Caco-2 (cell line): ENCODE measurements around the gene ADAMTSL1. TPM values are rescaled to one million over a fixed set of nuclear protein-coding genes. Genes with fewer than 3 reads are reported as not detected.

ENCODE experiments used
- BruUV-seq: library from RNA; stranded (reverse); fragments of 400-500 nt; replicated peaks from 2 replicates; lab custom pipeline; 2021; lab: Mats Ljungman, UMichigan
- CTCF ChIA-PET: fragments of 300-600 bp; sonication (Branson Sonifier 250); formaldehyde crosslinking; loops from one replicate; lab custom pipeline; 2022; ENCODE audit warnings: antibody characterized with exemption; lab: Charles Lee
- POLR2A ChIA-PET: fragments of 300-600 bp; sonication (Branson Sonifier 250); formaldehyde crosslinking; loops from one replicate; lab custom pipeline; 2022; ENCODE audit warnings: antibody characterized with exemption; lab: Charles Lee
- DNase-seq, 2 experiments: peaks; one replicate each; pipeline versions ENCODE4 v3.0.0 to v3.0.0-alpha.2; 2020 to 2022
- H3K27me3 ChIP-seq: replicated peaks from 2 replicates; pipeline ENCODE4 v1.6.0; 2011; ENCODE audit warnings: low read length; ENCODE audit not compliant: control insufficient read depth, insufficient read depth
- H3K36me3 ChIP-seq: 2 replicates; pipeline ENCODE4 v1.5.1; 2011; ENCODE audit warnings: low read length; ENCODE audit not compliant: control insufficient read depth, insufficient read depth
- H3K4me1 ChIP-seq: fragments of 250-450 bp; sonication (Bioruptor Pico); 2 replicates; pipeline ENCODE4 v1.5.1; 2020; ENCODE audit warnings: mild to moderate bottlenecking
- H3K4me3 ChIP-seq: 2 replicates; pipeline ENCODE4 v1.5.1; 2011; ENCODE audit warnings: low read depth, mild to moderate bottlenecking, control low read depth, low read length
- H3K9me3 ChIP-seq: fragments of 250-450 bp; sonication (Bioruptor Pico); 2 replicates; pipeline ENCODE4 v1.5.1; 2020; ENCODE audit warnings: mild to moderate bottlenecking, moderate library complexity
- H3K27ac Mint-ChIP-seq: one replicate; pipeline ENCODE4 v1.8.0; 2022; ENCODE audit warnings: mixed read lengths; ENCODE audit not compliant: unreplicated experiment
- H3K27me3 Mint-ChIP-seq: one replicate; pipeline ENCODE4 v1.8.0; 2022; ENCODE audit warnings: mixed read lengths; ENCODE audit not compliant: insufficient read depth, unreplicated experiment
- H3K36me3 Mint-ChIP-seq: one replicate; pipeline ENCODE4 v1.8.0; 2022; ENCODE audit warnings: mild to moderate bottlenecking, mixed read lengths; ENCODE audit not compliant: insufficient read depth, unreplicated experiment
- H3K4me1 Mint-ChIP-seq: one replicate; pipeline ENCODE4 v1.8.0; 2022; ENCODE audit warnings: low read depth, mixed read lengths; ENCODE audit not compliant: unreplicated experiment
- H3K4me3 Mint-ChIP-seq: one replicate; pipeline ENCODE4 v1.8.0; 2022; ENCODE audit warnings: mild to moderate bottlenecking, moderate library complexity, mixed read lengths; ENCODE audit not compliant: unreplicated experiment
- H3K9me3 Mint-ChIP-seq: one replicate; pipeline ENCODE4 v1.8.0; 2022; ENCODE audit warnings: mixed read lengths; ENCODE audit not compliant: unreplicated experiment
- CTCF ChIP-seq, 2 experiments: fragments of 200-600 bp in 1 of 2; IDR thresholded peaks; 1 replicate in 1 of 2; 2 replicates in 1 of 2; pipeline versions ENCODE4 v1.5.1 to v1.8.0; 2011 to 2022; ENCODE audit warnings: antibody characterized with exemption in 1 of 2, control low read depth in 1 of 2, inconsistent platforms in 1 of 2, low read depth in 1 of 2, low read length in 1 of 2, mild to moderate bottlenecking in 1 of 2, moderate library complexity in 1 of 2; ENCODE audit not compliant: insufficient read depth in 1 of 2, severe bottlenecking in 1 of 2, unreplicated experiment in 1 of 2
- intact Hi-C: fragments of 100-400 bp; cut with micrococcal nuclease; formaldehyde crosslinking; loops from one replicate; pipeline ENCODE4 v1.10.0; 2022; ENCODE audit not compliant: unreplicated experiment
- total RNA-seq: library from RNA; stranded (reverse); gene quantifications from 2 replicates; pipeline ENCODE4 v1.2.3, GENCODE V29; 2022

Gene ADAMTSL1
- total RNA-seq, 1 experiment from 2014 or later, result not detected

- intact Hi-C loops, result no loop called here
- H3K4me1 Mint-ChIP-seq, result no peaks in the 10 kb centered on the region
- H3K9me3 Mint-ChIP-seq, result no peaks in the 10 kb centered on the region
- Histone ChIP-seq H3K4me3 (no peak overlapping the region), H3K36me3 (no peaks in the 10 kb centered on the region), H3K4me1 (no peaks in the 10 kb centered on the region), H3K9me3 (no peaks in the 10 kb centered on the region), H3K27me3 (no peaks in the 10 kb centered on the region)
- H3K36me3 Mint-ChIP-seq, result no peaks in the 10 kb centered on the region
- H3K27me3 Mint-ChIP-seq, result no peaks in the 10 kb centered on the region
- ChIA-PET CTCF (no interaction called here), POLR2A (no interaction called here)
- H3K27ac Mint-ChIP-seq, result no peak overlapping the region
- no TSS peak for BruUV-seq
- TF ChIP-seq CTCF (IDR thresholded peaks at IDR 0.05; ENCODE audit: insufficient read depth in 1 of 2, low read depth in 1 of 2, low read length in 1 of 2, severe bottlenecking in 1 of 2, unreplicated experiment in 1 of 2), result no peak
- H3K4me3 Mint-ChIP-seq, result no peak overlapping the region
- no peak for DNase-seq
Observed at GRCh38 chr9:18748251-18748701, 274.3 kb downstream of the ADAMTSL1 start.

GRCh38 chr9:18749711-18750110, 275.8 kb downstream of the ADAMTSL1 start:
- DNase-seq, result no peak
- intact Hi-C loops, result no loop called here
- TF ChIP-seq CTCF (IDR thresholded peaks at IDR 0.05; ENCODE audit: insufficient read depth in 1 of 2, low read depth in 1 of 2, low read length in 1 of 2, severe bottlenecking in 1 of 2, unreplicated experiment in 1 of 2), result no peak
- Histone ChIP-seq H3K4me1 (no peaks in the 10 kb centered on the region), H3K27me3 (no peaks in the 10 kb centered on the region), H3K9me3 (no peaks in the 10 kb centered on the region), H3K36me3 (no peaks in the 10 kb centered on the region), H3K4me3 (no peak overlapping the region)
- ChIA-PET CTCF (no interaction called here), POLR2A (no interaction called here)
- H3K4me3 Mint-ChIP-seq, result no peak overlapping the region
- no peak overlapping the region for H3K27ac Mint-ChIP-seq
- no peaks in the 10 kb centered on the region for H3K36me3 Mint-ChIP-seq
- no peaks in the 10 kb centered on the region for H3K27me3 Mint-ChIP-seq
- H3K9me3 Mint-ChIP-seq, result no peaks in the 10 kb centered on the region
- BruUV-seq, result no TSS peak
- H3K4me1 Mint-ChIP-seq, result no peaks in the 10 kb centered on the region

GRCh38 chr9:18753904-18754303, 280.0 kb downstream of the ADAMTSL1 start:
- CTCF ChIA-PET, result no interaction called here
- no peaks in the 10 kb centered on the region for H3K36me3 Mint-ChIP-seq

More at GRCh38 chr9:18753904-18754303, 280.0 kb downstream of the ADAMTSL1 start:
- Mint-ChIP-seq H3K4me3 (no peak overlapping the region), H3K27ac (no peak overlapping the region), H3K27me3 (peaks cover 5% of the 10 kb centered on the region), H3K4me1 (no peaks in the 10 kb centered on the region), H3K9me3 (no peaks in the 10 kb centered on the region)
- Histone ChIP-seq H3K36me3 (no peaks in the 10 kb centered on the region), H3K4me1 (no peaks in the 10 kb centered on the region), H3K27me3 (no peaks in the 10 kb centered on the region), H3K4me3 (no peak overlapping the region), H3K9me3 (no peaks in the 10 kb centered on the region)
- no peak for TF ChIP-seq CTCF (IDR thresholded peaks at IDR 0.05; ENCODE audit: insufficient read depth in 1 of 2, low read depth in 1 of 2, low read length in 1 of 2, severe bottlenecking in 1 of 2, unreplicated experiment in 1 of 2)
- intact Hi-C loops, result no loop called here
- POLR2A ChIA-PET, result no interaction called here
- BruUV-seq, result no TSS peak
- DNase-seq, result no peak
